H1 (cell line): ENCODE results near the gene SYCE3. TPM values are rescaled to one million over a fixed set of nuclear protein-coding genes. Genes with fewer than 3 reads are reported as not detected.

Source experiments
- BACH1 ChIP-seq: IDR thresholded peaks from 2 replicates; pipeline ENCODE4 v1.6.1; 2012; ENCODE audit warnings: low read length, improper control_type of control experiment
- JUND ChIP-seq: IDR thresholded peaks from 2 replicates; pipeline ENCODE4 v1.6.1; 2011; ENCODE audit warnings: mild to moderate bottlenecking, improper control_type of control experiment, low read length
- SIN3A ChIP-seq, 2 experiments: IDR thresholded peaks in 1 of 2; conservative IDR thresholded peaks in 1 of 2; 2 replicates each; pipeline ENCODE4 v1.6.1; 2011 to 2012; ENCODE audit warnings: low read length in 2 of 2, improper control_type of control experiment in 1 of 2, low read depth in 1 of 2, mild to moderate bottlenecking in 1 of 2
- polyA plus RNA-seq, 7 experiments: library from polyadenylated mRNA; depleted of rRNA in 3 of 7; stranded (reverse) in 5 of 7; unstranded in 2 of 7; fragments of >200 nt in 5 of 7; fragments of 200-250 nt in 2 of 7; gene quantifications; 1 replicate in 5 of 7; 2 replicates in 1 of 7; 4 replicates in 1 of 7; pipeline versions ENCODE4 v1.2.1 to v1.2.3, GENCODE V29; 2011 to 2013; ENCODE audit warnings: missing spikeins in 2 of 7, mixed read lengths in 2 of 7
- total RNA-seq: library from RNA; stranded (reverse); fragmentation: NEBNext Ultra II Directional; extraction: Animal tissue kit (Norgen Biotek cat#: 25700); gene quantifications from 2 replicates; pipeline ENCODE4 v1.2.1, GENCODE V29; 2021
- TF ChIP-seq, protein P1 (sequence below): fragments of 300-600 bp; sonication (generic); IDR thresholded peaks from 2 replicates; pipeline ENCODE4 v1.7.1; 2012; ENCODE audit warnings: low read length, moderate library complexity, mild to moderate bottlenecking, inconsistent platforms; ENCODE audit not compliant: insufficient replicate concordance

SYCE3 gene
- total and polyA plus RNA-seq, 2 of the 8 experiments (the other 6 are each of a cell fraction or from before 2014, with no cell fraction given), result 1.9 TPM; not detected in 1

DNA sequence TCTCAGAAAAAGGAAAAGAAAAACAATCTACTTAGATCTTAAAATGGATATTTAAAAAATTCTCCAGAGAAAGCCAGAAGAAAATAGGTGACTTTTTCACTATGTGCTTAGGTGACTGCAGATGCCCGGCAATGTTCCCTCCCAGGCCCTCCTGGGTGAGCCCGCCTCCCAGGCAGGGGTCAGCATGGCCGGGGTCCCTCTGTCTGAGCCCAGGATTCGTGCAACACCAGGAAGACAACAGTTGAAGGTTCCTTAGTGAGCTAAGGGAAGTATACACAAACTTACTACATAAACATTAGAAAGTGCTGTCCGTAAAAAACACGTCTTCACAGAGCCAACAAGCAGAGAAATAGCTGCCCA, 49.4 kb upstream of the SYCE3 start (continued):
- TF ChIP-seq, protein P1, sequence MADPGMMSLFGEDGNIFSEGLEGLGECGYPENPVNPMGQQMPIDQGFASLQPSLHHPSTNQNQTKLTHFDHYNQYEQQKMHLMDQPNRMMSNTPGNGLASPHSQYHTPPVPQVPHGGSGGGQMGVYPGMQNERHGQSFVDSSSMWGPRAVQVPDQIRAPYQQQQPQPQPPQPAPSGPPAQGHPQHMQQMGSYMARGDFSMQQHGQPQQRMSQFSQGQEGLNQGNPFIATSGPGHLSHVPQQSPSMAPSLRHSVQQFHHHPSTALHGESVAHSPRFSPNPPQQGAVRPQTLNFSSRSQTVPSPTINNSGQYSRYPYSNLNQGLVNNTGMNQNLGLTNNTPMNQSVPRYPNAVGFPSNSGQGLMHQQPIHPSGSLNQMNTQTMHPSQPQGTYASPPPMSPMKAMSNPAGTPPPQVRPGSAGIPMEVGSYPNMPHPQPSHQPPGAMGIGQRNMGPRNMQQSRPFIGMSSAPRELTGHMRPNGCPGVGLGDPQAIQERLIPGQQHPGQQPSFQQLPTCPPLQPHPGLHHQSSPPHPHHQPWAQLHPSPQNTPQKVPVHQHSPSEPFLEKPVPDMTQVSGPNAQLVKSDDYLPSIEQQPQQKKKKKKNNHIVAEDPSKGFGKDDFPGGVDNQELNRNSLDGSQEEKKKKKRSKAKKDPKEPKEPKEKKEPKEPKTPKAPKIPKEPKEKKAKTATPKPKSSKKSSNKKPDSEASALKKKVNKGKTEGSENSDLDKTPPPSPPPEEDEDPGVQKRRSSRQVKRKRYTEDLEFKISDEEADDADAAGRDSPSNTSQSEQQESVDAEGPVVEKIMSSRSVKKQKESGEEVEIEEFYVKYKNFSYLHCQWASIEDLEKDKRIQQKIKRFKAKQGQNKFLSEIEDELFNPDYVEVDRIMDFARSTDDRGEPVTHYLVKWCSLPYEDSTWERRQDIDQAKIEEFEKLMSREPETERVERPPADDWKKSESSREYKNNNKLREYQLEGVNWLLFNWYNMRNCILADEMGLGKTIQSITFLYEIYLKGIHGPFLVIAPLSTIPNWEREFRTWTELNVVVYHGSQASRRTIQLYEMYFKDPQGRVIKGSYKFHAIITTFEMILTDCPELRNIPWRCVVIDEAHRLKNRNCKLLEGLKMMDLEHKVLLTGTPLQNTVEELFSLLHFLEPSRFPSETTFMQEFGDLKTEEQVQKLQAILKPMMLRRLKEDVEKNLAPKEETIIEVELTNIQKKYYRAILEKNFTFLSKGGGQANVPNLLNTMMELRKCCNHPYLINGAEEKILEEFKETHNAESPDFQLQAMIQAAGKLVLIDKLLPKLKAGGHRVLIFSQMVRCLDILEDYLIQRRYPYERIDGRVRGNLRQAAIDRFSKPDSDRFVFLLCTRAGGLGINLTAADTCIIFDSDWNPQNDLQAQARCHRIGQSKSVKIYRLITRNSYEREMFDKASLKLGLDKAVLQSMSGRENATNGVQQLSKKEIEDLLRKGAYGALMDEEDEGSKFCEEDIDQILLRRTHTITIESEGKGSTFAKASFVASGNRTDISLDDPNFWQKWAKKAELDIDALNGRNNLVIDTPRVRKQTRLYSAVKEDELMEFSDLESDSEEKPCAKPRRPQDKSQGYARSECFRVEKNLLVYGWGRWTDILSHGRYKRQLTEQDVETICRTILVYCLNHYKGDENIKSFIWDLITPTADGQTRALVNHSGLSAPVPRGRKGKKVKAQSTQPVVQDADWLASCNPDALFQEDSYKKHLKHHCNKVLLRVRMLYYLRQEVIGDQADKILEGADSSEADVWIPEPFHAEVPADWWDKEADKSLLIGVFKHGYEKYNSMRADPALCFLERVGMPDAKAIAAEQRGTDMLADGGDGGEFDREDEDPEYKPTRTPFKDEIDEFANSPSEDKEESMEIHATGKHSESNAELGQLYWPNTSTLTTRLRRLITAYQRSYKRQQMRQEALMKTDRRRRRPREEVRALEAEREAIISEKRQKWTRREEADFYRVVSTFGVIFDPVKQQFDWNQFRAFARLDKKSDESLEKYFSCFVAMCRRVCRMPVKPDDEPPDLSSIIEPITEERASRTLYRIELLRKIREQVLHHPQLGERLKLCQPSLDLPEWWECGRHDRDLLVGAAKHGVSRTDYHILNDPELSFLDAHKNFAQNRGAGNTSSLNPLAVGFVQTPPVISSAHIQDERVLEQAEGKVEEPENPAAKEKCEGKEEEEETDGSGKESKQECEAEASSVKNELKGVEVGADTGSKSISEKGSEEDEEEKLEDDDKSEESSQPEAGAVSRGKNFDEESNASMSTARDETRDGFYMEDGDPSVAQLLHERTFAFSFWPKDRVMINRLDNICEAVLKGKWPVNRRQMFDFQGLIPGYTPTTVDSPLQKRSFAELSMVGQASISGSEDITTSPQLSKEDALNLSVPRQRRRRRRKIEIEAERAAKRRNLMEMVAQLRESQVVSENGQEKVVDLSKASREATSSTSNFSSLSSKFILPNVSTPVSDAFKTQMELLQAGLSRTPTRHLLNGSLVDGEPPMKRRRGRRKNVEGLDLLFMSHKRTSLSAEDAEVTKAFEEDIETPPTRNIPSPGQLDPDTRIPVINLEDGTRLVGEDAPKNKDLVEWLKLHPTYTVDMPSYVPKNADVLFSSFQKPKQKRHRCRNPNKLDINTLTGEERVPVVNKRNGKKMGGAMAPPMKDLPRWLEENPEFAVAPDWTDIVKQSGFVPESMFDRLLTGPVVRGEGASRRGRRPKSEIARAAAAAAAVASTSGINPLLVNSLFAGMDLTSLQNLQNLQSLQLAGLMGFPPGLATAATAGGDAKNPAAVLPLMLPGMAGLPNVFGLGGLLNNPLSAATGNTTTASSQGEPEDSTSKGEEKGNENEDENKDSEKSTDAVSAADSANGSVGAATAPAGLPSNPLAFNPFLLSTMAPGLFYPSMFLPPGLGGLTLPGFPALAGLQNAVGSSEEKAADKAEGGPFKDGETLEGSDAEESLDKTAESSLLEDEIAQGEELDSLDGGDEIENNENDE, result no peak
- TF ChIP-seq BACH1, result no peak
- no peak for TF ChIP-seq SIN3A (conservative IDR thresholded peaks at IDR 0.05 in 1 of 2, IDR thresholded peaks at IDR 0.05 in 1 of 2; ENCODE audit: low read depth in 1 of 2, low read length in 2 of 2)
- TF ChIP-seq JUND, result no peak
